Fibroblast of villous mesenchyme (primary cell): ENCODE data around the gene CDH4. TPM values are rescaled to one million over a fixed set of nuclear protein-coding genes. Genes with fewer than 3 reads are reported as not detected.

Source experiments
- DNase-seq: peaks from one replicate; pipeline ENCODE4 v3.0.0-alpha.2; 2010; ENCODE audit warnings: low read depth
- H3K4me3 ChIP-seq: 2 replicates; pipeline ENCODE4 v1.5.1; 2011; ENCODE audit warnings: low read depth, mild to moderate bottlenecking, low read length
- total RNA-seq: library from RNA; depleted of rRNA; stranded (reverse); fragments of >200 nt; gene quantifications from 2 replicates; pipeline ENCODE4 v1.2.3, GENCODE V29; 2012
- TF ChIP-seq, protein P1 (sequence below): IDR thresholded peaks from 2 replicates; pipeline ENCODE4 v1.5.1; 2012; ENCODE audit warnings: low read depth, mild to moderate bottlenecking, low read length; ENCODE audit not compliant: insufficient read depth

The CDH4 gene
- total RNA-seq, 1 donor, result 1.7 TPM

GRCh38 chr20:61659246-61659993 is 407.4 kb downstream of the CDH4 start:
- H3K4me3 ChIP-seq, result no peak overlapping the region
- TF ChIP-seq, protein P1, sequence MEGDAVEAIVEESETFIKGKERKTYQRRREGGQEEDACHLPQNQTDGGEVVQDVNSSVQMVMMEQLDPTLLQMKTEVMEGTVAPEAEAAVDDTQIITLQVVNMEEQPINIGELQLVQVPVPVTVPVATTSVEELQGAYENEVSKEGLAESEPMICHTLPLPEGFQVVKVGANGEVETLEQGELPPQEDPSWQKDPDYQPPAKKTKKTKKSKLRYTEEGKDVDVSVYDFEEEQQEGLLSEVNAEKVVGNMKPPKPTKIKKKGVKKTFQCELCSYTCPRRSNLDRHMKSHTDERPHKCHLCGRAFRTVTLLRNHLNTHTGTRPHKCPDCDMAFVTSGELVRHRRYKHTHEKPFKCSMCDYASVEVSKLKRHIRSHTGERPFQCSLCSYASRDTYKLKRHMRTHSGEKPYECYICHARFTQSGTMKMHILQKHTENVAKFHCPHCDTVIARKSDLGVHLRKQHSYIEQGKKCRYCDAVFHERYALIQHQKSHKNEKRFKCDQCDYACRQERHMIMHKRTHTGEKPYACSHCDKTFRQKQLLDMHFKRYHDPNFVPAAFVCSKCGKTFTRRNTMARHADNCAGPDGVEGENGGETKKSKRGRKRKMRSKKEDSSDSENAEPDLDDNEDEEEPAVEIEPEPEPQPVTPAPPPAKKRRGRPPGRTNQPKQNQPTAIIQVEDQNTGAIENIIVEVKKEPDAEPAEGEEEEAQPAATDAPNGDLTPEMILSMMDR, result no peak

GRCh38 chr20:61659994-61660346 is 407.9 kb downstream of the CDH4 start:
- no peak for DNase-seq
- TF ChIP-seq, protein P1, result no peak
- no peak overlapping the region for H3K4me3 ChIP-seq

More at GRCh38 chr20:61659246-61659993, 407.4 kb downstream of the CDH4 start:
- DNase-seq, result no peak

GRCh38 chr20:61660559-61660958 is 408.5 kb downstream of the CDH4 start:
- TF ChIP-seq, protein P1, result no peak
- no peak for DNase-seq
- H3K4me3 ChIP-seq, result no peak overlapping the region

DNA sequence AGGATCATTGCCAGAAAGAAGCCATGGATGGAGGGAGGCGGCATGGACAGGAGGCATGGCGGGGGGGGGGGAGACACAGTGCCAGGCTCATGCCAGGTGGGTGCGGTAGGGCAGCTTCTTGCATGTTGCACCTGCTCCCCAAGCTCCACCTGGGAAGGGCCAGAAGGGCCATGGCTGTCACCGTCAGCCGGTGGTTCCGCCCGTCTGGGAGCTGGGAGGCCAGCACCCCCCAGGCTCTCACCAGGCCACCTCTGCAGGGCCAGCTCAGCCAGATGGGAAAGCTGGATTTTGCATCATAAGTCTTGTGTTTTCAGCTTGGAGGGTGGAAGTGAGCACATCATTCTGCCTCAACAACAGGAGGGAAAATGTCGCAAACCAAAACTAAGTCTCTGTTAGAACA is 409.0 kb downstream of the CDH4 start:
- H3K4me3 ChIP-seq, result no peak overlapping the region
- no peak for DNase-seq
- TF ChIP-seq, protein P1, result no peak

- DNase-seq, result no peak
- TF ChIP-seq, protein P1, result no peak
- H3K4me3 ChIP-seq, result no peak overlapping the region
Measured at GRCh38 chr20:61661583-61661982, 409.5 kb downstream of the CDH4 start.

DNA sequence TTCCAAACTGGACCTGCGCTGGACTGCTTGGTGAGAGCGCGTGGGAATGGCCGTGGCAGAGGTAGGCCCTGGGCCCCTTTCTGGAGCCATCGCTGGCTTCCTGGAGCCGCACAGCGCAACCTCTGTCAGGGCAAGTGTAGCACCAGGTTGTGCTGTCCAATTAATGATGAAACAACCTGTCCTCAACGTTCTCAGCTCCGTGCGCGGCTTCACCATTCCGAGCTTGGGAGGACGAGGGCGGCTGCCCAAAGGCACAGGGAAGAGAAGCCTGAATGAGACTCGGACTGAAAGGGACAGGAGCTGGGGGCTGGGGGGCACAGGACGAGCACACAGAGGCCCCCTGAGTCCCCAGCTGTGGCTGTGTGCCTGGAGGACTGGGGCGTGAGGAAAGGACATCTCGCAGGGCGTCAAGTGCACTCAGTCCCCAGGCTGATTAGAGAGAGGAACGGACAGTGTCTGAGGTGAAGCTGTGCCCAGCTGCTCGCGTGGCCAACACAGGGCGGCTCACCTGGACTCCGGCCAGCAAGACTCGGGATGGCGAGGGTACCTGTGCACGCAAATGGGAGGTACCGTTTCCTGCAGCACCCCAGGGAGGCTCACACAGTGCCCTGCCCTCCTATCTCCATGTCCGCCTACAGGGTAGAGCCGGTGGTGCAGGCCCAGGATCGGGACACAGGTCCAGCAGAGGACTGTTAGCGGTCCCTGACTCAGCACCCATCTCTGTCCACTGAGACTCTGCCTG is 410.3 kb downstream of the CDH4 start:
- DNase-seq, result no peak
- TF ChIP-seq, protein P1, result no peak
- H3K4me3 ChIP-seq, result no peak overlapping the region

DNA sequence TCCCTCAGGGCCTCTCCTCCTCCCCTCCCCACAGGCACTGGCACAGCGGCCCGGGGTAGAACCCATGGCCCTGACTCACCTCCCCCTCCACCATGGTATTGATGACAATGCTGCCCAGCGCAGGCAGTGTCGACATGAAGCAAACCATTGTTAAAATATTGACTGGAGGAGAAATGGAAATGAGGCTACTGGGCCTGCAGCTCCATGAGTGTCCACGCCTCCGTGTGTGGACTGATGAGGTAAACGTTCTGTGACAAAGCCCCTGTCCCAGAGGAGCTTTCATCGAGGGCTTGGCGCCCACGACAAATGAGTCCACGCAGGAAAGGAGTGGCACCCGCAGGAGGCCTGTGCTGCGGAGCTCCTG is 410.9 kb downstream of the CDH4 start:
- DNase-seq, result no peak
- H3K4me3 ChIP-seq, result no peak overlapping the region
- TF ChIP-seq, protein P1, result no peak
